Measurements from ENCODE around the gene C1orf74.

GRCh38 chr1:209758400-209758799, 26.0 kb downstream of the C1orf74 start:
- TF ChIP-seq YY1 (IDR thresholded peaks at IDR 0.05) (no peak), CTCF (IDR thresholded peaks at IDR 0.05; ENCODE audit: low read depth, low read length, missing input control) (no peak), SP1 (IDR thresholded peaks at IDR 0.05) (no peak), GABPA (IDR thresholded peaks at IDR 0.05 in 1 of 2, conservative IDR thresholded peaks at IDR 0.05 in 1 of 2) (no peak), RAD21 (IDR thresholded peaks at IDR 0.05) (no peak), REST (IDR thresholded peaks at IDR 0.05) (no peak), TAF1 (conservative IDR thresholded peaks at IDR 0.05) (no peak), MAX (IDR thresholded peaks at IDR 0.05) (no peak), EGR1 (IDR thresholded peaks at IDR 0.05; ENCODE audit: low read depth in 2 of 2) (no peak), ATF3 (IDR thresholded peaks at IDR 0.05) (no peak)
